GM19455 (cell line): ENCODE results near the gene TUBGCP5.

ENCODE experiments used
- ATAC-seq: cut with Tn5 transposase; IDR thresholded peaks from one replicate; pipeline ENCODE4 v1.9.1; 2021; ENCODE audit not compliant: unreplicated experiment

TUBGCP5 gene

GRCh38 chr15:22954798-22955543, 84.4 kb downstream of the TUBGCP5 start:
- ATAC-seq = no peak

GRCh38 chr15:22954326-22954725, 85.0 kb downstream of the TUBGCP5 start:
- no peak for ATAC-seq

- no peak for ATAC-seq
Observed at GRCh38 chr15:22952796-22953579, 86.4 kb downstream of the TUBGCP5 start.

- no peak for ATAC-seq
Observed at GRCh38 chr15:22951381-22952280, 87.7 kb downstream of the TUBGCP5 start.

- ATAC-seq = no peak
Observed at GRCh38 chr15:22951031-22951380, 88.4 kb downstream of the TUBGCP5 start.

- no peak for ATAC-seq
Observed at GRCh38 chr15:22950256-22950990, 88.9 kb downstream of the TUBGCP5 start.
